K562 (cell line): ENCODE results near the gene DRAXIN. TPM values are rescaled to one million over a fixed set of nuclear protein-coding genes. Genes with fewer than 3 reads are reported as not detected.

Source experiments
- ARID2 ChIP-seq: fragments of 450-650 bp; IDR thresholded peaks from 2 replicates; pipeline ENCODE4 v1.6.1; 2017; ENCODE audit warnings: antibody characterized with exemption, mild to moderate bottlenecking
- ARID3B ChIP-seq: fragments of 250-450 bp; sonication (Bioruptor Pico); IDR thresholded peaks from 2 replicates; pipeline ENCODE4 v1.4.0; 2020; ENCODE audit warnings: borderline replicate concordance
- BRD4 ChIP-seq: fragments of 200-600 bp; sonication (generic); IDR thresholded peaks from 2 replicates; pipeline ENCODE4 v1.6.1; 2017; ENCODE audit warnings: inconsistent platforms
- CREB1 ChIP-seq, 2 experiments: sonication (generic) in 1 of 2; formaldehyde crosslinking in 1 of 2; IDR thresholded peaks; 2 replicates each; pipeline versions ENCODE4 v1.6.1 to v1.8.0; 2012 to 2022; ENCODE audit warnings: inconsistent platforms in 1 of 2, mild to moderate bottlenecking in 1 of 2, missing genetic modification reagents in 1 of 2, moderate library complexity in 1 of 2
- CREB3 ChIP-seq: fragments of 450-650 bp; conservative IDR thresholded peaks from 2 replicates; pipeline ENCODE4 v1.6.1; 2016; ENCODE audit warnings: missing genetic modification characterization, low read depth, mild to moderate bottlenecking, missing compliant biosample characterization, moderate library complexity
- DNMT1 ChIP-seq: fragments of 450-650 bp; IDR thresholded peaks from 2 replicates; pipeline ENCODE4 v1.6.1; 2016; ENCODE audit warnings: antibody characterized with exemption, mild to moderate bottlenecking
- E2F5 ChIP-seq: sonication (generic); formaldehyde crosslinking; IDR thresholded peaks from 2 replicates; pipeline ENCODE4 v1.8.0; 2022; ENCODE audit warnings: mild to moderate bottlenecking, missing genetic modification reagents
- EGR1 ChIP-seq: fragments of 450-650 bp; conservative IDR thresholded peaks from 2 replicates; pipeline ENCODE4 v1.6.1; 2017; ENCODE audit warnings: mild to moderate bottlenecking
- ELF4 ChIP-seq: fragments of 450-650 bp; formaldehyde crosslinking; IDR thresholded peaks from 2 replicates; pipeline ENCODE4 v1.4.0; 2022; ENCODE audit warnings: missing genetic modification characterization
- HMG20B ChIP-seq: fragments of 250-450 bp; sonication (Bioruptor Pico); IDR thresholded peaks from 2 replicates; pipeline ENCODE4 v1.5.0; 2021; ENCODE audit warnings: mild to moderate bottlenecking
- KLF1 ChIP-seq: fragments of 450-650 bp; IDR thresholded peaks from 2 replicates; pipeline ENCODE4 v1.6.1; 2016; ENCODE audit warnings: missing genetic modification characterization, missing compliant biosample characterization
- KLF13 ChIP-seq: fragments of 450-650 bp; IDR thresholded peaks from 2 replicates; pipeline ENCODE4 v1.6.1; 2016; ENCODE audit warnings: missing genetic modification characterization, low read depth, mild to moderate bottlenecking, missing compliant biosample characterization, moderate library complexity, borderline replicate concordance
- L3MBTL2 ChIP-seq: fragments of 450-650 bp; IDR thresholded peaks from 2 replicates; pipeline ENCODE4 v1.6.1; 2016; ENCODE audit warnings: mild to moderate bottlenecking, moderate library complexity
- NFIX ChIP-seq: fragments of 250-450 bp; sonication (Bioruptor Pico); IDR thresholded peaks from 2 replicates; pipeline ENCODE4 v1.4.0; 2020; ENCODE audit warnings: low read depth, mild to moderate bottlenecking, moderate library complexity
- NFYB ChIP-seq: IDR thresholded peaks from 2 replicates; pipeline ENCODE4 v1.6.1; 2011; ENCODE audit warnings: mild to moderate bottlenecking, moderate library complexity; ENCODE audit not compliant: insufficient read length; ENCODE audit errors: extremely low read depth
- SNAPC5 ChIP-seq: fragments of 250-450 bp; sonication (Bioruptor Pico); IDR thresholded peaks from 2 replicates; pipeline ENCODE4 v1.8.0; 2021; ENCODE audit warnings: moderate library complexity, mild to moderate bottlenecking, inconsistent platforms
- SREBF2 ChIP-seq: sonication (generic); formaldehyde crosslinking; IDR thresholded peaks from 2 replicates; pipeline ENCODE4 v1.4.0; 2020; ENCODE audit warnings: mild to moderate bottlenecking, missing genetic modification reagents
- TAF15 ChIP-seq: fragments of 200-400 bp; formaldehyde crosslinking; IDR thresholded peaks from 2 replicates; pipeline ENCODE4 v1.6.1; 2017; ENCODE audit warnings: mild to moderate bottlenecking, low read depth, low read length, moderate library complexity
- TEAD4 ChIP-seq, 2 experiments: sonication (generic) in 1 of 2; formaldehyde crosslinking in 1 of 2; IDR thresholded peaks; 2 replicates each; pipeline versions ENCODE4 v1.6.1 to v1.8.0; 2012 to 2022; ENCODE audit warnings: borderline replicate concordance in 1 of 2, inconsistent platforms in 1 of 2, low read length in 1 of 2, mild to moderate bottlenecking in 1 of 2, missing genetic modification reagents in 1 of 2
- TFAP4 ChIP-seq: sonication (generic); formaldehyde crosslinking; IDR thresholded peaks from 2 replicates; pipeline ENCODE4 v1.8.0; 2022; ENCODE audit warnings: missing genetic modification reagents, mild to moderate bottlenecking, moderate library complexity, borderline replicate concordance
- ZKSCAN1 ChIP-seq: fragments of 150-350 bp; IDR thresholded peaks from 2 replicates; pipeline ENCODE4 v1.6.1; 2016; ENCODE audit warnings: low read depth, low read length
- ZNF511 ChIP-seq: sonication (generic); formaldehyde crosslinking; IDR thresholded peaks from 2 replicates; pipeline ENCODE4 v1.8.0; 2022; ENCODE audit warnings: mild to moderate bottlenecking, missing genetic modification reagents
- ZSCAN29 ChIP-seq: fragments of 450-650 bp; IDR thresholded peaks from 2 replicates; pipeline ENCODE4 v1.6.1; 2017
- polyA plus RNA-seq, 8 experiments: library from polyadenylated mRNA; depleted of rRNA in 4 of 8; stranded (reverse) in 5 of 8; unstranded in 3 of 8; fragments of >200 nt; fragmentation: Nextera tagmentation in 2 of 8; fragmentation: Illumina TruSeq in 1 of 8; extraction: Ambion mirVana in 2 of 8; extraction: Trizol in 1 of 8; gene quantifications; 2 replicates each; pipeline versions ENCODE4 v1.2.1 to v1.2.3, GENCODE V29; 2011 to 2014; ENCODE audit warnings: inconsistent platforms in 1 of 8, missing spikeins in 1 of 8
- total RNA-seq, 7 experiments: library from RNA; depleted of rRNA in 6 of 7; stranded (reverse); fragments of >200 nt in 6 of 7; fragmentation: Illumina TruSeq in 2 of 7; extraction: Trizol in 2 of 7; gene quantifications; 2 replicates each; pipeline versions ENCODE4 v1.2.1 to v1.2.3, GENCODE V29; 2011 to 2021; ENCODE audit warnings: low replicate concordance in 1 of 7

The DRAXIN gene
- total and polyA plus RNA-seq, 9 of the 15 experiments (the other 6 are each of a cell fraction or from before 2014, with no cell fraction given): 0.01 to 0.04 (median 0.01) TPM; not detected in 6

DNA sequence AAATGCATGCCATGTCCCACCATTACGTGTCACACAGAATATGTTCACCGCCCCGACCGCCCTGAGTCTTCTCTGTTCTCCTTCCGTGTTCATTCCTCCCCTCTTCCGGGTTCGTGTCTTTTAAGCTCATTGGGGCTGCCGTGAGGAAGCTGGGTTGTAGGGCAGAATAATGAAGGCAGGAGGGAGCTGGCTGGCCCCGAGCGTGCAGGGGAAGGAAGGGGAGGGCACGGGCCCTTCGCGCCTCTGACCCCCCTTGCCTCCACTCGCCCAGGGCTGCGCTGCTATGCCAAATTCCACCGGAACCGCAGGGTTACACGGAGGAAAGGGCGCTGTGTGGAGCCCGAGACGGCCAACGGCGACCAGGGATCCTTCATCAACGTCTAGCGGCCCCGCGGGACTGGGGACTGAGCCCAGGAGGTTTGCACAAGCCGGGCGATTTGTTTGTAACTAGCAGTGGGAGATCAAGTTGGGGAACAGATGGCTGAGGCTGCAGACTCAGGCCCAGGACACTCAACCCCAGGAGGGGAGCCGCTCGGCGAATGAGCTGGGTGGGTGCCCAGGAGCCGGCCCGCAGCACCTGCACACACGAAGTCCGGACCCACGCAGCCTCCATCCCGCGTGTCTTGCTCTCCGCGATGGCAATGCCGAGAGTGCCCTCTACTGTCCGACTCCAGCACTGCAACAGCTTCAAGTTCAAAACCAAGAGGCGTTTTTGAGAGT, 28.0 kb downstream of the DRAXIN start (continued):
- peak; percentile 61; the same call in 1 of the 2 replicates for TF ChIP-seq ZNF511 (CRISPR knock-in tag)
- TF ChIP-seq ZKSCAN1: no peak
- TF ChIP-seq NFIX (CRISPR knock-in tag): no peak
- peak; percentile 33; the same call in 1 of the 2 replicates for TF ChIP-seq E2F5 (CRISPR knock-in tag)
- TF ChIP-seq SNAPC5 (CRISPR knock-in tag): no peak
- 0 out of 2 replicates have a peak, but pooled peaks have one; percentile 11 for TF ChIP-seq TEAD4 (IDR thresholded peaks at IDR 0.05; ENCODE audit: low read length)
- no peak for TF ChIP-seq TEAD4 (CRISPR knock-in tag; IDR thresholded peaks at IDR 0.05; ENCODE audit: borderline replicate concordance)
- TF ChIP-seq ELF4 (CRISPR knock-in tag): no peak
- no peak for TF ChIP-seq KLF13 (tag)
- TF ChIP-seq ARID3B (CRISPR knock-in tag): 0 out of 2 replicates have a peak, but pooled peaks have one; percentile 6
- peak; percentile 54; the same call in 1 of the 2 replicates for TF ChIP-seq BRD4
- TF ChIP-seq ARID2: peak; percentile 93
- no peak for TF ChIP-seq HMG20B (CRISPR knock-in tag)
- TF ChIP-seq KLF1 (tag): no peak
- TF ChIP-seq SREBF2 (CRISPR knock-in tag): no peak
- no peak for TF ChIP-seq ZSCAN29
- TF ChIP-seq L3MBTL2: peak; percentile 97
- no peak for TF ChIP-seq TAF15
- TF ChIP-seq NFYB: no peak
- no peak for TF ChIP-seq CREB3 (tag)
- TF ChIP-seq CREB1 (IDR thresholded peaks at IDR 0.05): peak; percentile 14; the same call in 1 of the 2 replicates
- TF ChIP-seq CREB1 (CRISPR knock-in tag; IDR thresholded peaks at IDR 0.05): peak; percentile 63; the same call in 1 of the 2 replicates
- peak; percentile 16; the same call in 1 of the 2 replicates for TF ChIP-seq EGR1
- peak; percentile 77 for TF ChIP-seq TFAP4 (CRISPR knock-in tag)
- 0 out of 2 replicates have a peak, but pooled peaks have one; percentile 46 for TF ChIP-seq DNMT1
